ENCODE results near the gene CCDC172. TPM values are rescaled to one million over a fixed set of nuclear protein-coding genes. Genes with fewer than 3 reads are reported as not detected.

The CCDC172 gene
- total and polyA plus RNA-seq, 2 experiments from 2014 or later = 4.6 to 17.6 TPM

DNA sequence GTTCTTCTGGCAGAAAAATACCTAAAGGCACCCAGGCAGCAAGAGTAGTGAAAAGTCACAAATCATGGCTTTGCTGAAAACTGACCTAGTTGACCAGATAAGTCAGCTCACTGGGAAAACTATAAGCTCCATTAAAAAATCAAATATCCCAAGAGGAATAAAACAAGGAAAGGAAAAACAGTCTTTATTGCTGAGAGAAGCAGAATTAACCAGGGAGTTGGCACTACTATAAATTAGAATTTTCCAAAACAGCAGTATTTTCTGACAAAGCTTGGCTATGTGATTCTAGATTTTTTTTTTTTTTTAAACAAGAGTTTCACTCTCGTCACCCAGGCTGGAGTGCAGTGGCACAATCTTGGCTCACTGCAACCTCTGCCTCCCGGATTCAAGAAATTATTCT lies 12.6 kb downstream of the CCDC172 start:
- TF ChIP-seq, protein P1, sequence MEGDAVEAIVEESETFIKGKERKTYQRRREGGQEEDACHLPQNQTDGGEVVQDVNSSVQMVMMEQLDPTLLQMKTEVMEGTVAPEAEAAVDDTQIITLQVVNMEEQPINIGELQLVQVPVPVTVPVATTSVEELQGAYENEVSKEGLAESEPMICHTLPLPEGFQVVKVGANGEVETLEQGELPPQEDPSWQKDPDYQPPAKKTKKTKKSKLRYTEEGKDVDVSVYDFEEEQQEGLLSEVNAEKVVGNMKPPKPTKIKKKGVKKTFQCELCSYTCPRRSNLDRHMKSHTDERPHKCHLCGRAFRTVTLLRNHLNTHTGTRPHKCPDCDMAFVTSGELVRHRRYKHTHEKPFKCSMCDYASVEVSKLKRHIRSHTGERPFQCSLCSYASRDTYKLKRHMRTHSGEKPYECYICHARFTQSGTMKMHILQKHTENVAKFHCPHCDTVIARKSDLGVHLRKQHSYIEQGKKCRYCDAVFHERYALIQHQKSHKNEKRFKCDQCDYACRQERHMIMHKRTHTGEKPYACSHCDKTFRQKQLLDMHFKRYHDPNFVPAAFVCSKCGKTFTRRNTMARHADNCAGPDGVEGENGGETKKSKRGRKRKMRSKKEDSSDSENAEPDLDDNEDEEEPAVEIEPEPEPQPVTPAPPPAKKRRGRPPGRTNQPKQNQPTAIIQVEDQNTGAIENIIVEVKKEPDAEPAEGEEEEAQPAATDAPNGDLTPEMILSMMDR (conservative IDR thresholded peaks at IDR 0.05; ENCODE audit: low read depth in 2 of 2) = no peak
- TF ChIP-seq, protein P2, sequence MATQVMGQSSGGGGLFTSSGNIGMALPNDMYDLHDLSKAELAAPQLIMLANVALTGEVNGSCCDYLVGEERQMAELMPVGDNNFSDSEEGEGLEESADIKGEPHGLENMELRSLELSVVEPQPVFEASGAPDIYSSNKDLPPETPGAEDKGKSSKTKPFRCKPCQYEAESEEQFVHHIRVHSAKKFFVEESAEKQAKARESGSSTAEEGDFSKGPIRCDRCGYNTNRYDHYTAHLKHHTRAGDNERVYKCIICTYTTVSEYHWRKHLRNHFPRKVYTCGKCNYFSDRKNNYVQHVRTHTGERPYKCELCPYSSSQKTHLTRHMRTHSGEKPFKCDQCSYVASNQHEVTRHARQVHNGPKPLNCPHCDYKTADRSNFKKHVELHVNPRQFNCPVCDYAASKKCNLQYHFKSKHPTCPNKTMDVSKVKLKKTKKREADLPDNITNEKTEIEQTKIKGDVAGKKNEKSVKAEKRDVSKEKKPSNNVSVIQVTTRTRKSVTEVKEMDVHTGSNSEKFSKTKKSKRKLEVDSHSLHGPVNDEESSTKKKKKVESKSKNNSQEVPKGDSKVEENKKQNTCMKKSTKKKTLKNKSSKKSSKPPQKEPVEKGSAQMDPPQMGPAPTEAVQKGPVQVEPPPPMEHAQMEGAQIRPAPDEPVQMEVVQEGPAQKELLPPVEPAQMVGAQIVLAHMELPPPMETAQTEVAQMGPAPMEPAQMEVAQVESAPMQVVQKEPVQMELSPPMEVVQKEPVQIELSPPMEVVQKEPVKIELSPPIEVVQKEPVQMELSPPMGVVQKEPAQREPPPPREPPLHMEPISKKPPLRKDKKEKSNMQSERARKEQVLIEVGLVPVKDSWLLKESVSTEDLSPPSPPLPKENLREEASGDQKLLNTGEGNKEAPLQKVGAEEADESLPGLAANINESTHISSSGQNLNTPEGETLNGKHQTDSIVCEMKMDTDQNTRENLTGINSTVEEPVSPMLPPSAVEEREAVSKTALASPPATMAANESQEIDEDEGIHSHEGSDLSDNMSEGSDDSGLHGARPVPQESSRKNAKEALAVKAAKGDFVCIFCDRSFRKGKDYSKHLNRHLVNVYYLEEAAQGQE (IDR thresholded peaks at IDR 0.05; ENCODE audit: unreplicated experiment) = no peak
- TF ChIP-seq CREB1 (CRISPR knock-in tag; IDR thresholded peaks at IDR 0.05; ENCODE audit: low read depth) = no peak
- TF ChIP-seq STAT1 (IDR thresholded peaks at IDR 0.05; ENCODE audit: unreplicated experiment) = no peak
- TF ChIP-seq JUNB (IDR thresholded peaks at IDR 0.05; ENCODE audit: unreplicated experiment) = no peak
- TF ChIP-seq NANOG (IDR thresholded peaks at IDR 0.05; ENCODE audit: borderline replicate concordance) = no peak
- no peak for TF ChIP-seq ZNF114 (CRISPR knock-in tag; IDR thresholded peaks at IDR 0.05)
- Histone ChIP-seq H3K79me2 (replicated peaks; ENCODE audit: insufficient read depth) (no peaks in the 10 kb centered on the region), H3K36me3 (ENCODE audit: insufficient read depth) (no peaks in the 10 kb centered on the region), H2AFZ (no peak overlapping the region), H3K27me3 (ENCODE audit: insufficient read depth) (no peaks in the 10 kb centered on the region), H3K4me3 (no peak overlapping the region), H3K4me1 (ENCODE audit: insufficient read depth) (no peaks in the 10 kb centered on the region), H3K9me2 (ENCODE audit: insufficient read depth) (no peaks in the 10 kb centered on the region), H3K27ac (ENCODE audit: low read depth) (no peak overlapping the region), H3K4me2 (no peak overlapping the region), H3F3A (replicated peaks; ENCODE audit: low read depth) (no peaks in the 10 kb centered on the region), H4K20me1 (replicated peaks; ENCODE audit: insufficient read depth) (no peaks in the 10 kb centered on the region)
- DNase-seq (ENCODE audit: low spot score) (no peak), ATAC-seq (no peak)
- Mint-ChIP-seq H3K4me3 (no peak overlapping the region), H3K27ac (peak overlapping the region; percentile 44; the same call in 1 of the 2 replicates), H3K4me1 (peaks cover 3% of the 10 kb centered on the region; the same call in 2 of the 3 replicates), H3K36me3 (ENCODE audit: low read depth) (no peaks in the 10 kb centered on the region), H3K27me3 (ENCODE audit: insufficient read depth, low read depth, poor library complexity) (no peaks in the 10 kb centered on the region), H3K9me3 (no peaks in the 10 kb centered on the region)

DNA sequence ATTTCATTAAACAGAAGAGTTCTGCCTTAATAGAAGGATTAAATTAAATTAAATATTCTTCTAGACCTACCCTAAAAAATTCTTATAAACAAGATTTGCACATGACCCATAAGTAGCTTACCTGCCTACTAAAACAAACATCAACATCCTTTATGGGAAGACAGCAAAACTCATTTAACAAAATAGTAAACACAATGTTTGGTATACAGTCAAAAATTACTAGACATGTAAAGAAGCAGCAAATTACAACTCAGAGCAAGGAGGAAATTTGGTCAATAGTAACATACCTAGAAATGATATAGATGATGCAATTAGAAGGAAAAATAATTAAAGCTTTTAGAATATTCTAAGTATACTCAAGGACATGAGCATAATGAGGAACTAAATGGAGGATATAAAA lies 27.9 kb downstream of the CCDC172 start:
- no peaks in the 10 kb centered on the region for H4K20me1 ChIP-seq (replicated peaks; ENCODE audit: insufficient read depth)
- ATAC-seq (no peak), DNase-seq (ENCODE audit: low spot score) (no peak)
- H3K27me3 ChIP-seq (ENCODE audit: insufficient read depth) = no peaks in the 10 kb centered on the region
- no peaks in the 10 kb centered on the region for H3K27me3 Mint-ChIP-seq (ENCODE audit: insufficient read depth, low read depth, poor library complexity)
- H2AFZ ChIP-seq = no peak overlapping the region
- no peaks in the 10 kb centered on the region for H3F3A ChIP-seq (replicated peaks; ENCODE audit: low read depth)
- H3K36me3 Mint-ChIP-seq (ENCODE audit: low read depth) = peaks cover 9% of the 10 kb centered on the region; the same call in 2 of the 3 replicates
- H3K9me2 ChIP-seq (ENCODE audit: insufficient read depth) = no peaks in the 10 kb centered on the region
- H3K79me2 ChIP-seq (replicated peaks; ENCODE audit: insufficient read depth) = no peaks in the 10 kb centered on the region
- no peak overlapping the region for H3K27ac ChIP-seq (ENCODE audit: low read depth)
- peaks cover 13% of the 10 kb centered on the region for H3K4me1 Mint-ChIP-seq
- no peaks in the 10 kb centered on the region for H3K36me3 ChIP-seq (ENCODE audit: insufficient read depth)
- no peak overlapping the region for H3K27ac Mint-ChIP-seq
- H3K4me1 ChIP-seq (ENCODE audit: insufficient read depth) = peaks cover 6% of the 10 kb centered on the region
- H3K4me3 ChIP-seq = no peak overlapping the region
- no peak overlapping the region for H3K4me2 ChIP-seq
- peaks cover 3% of the 10 kb centered on the region; the same call in 1 of the 3 replicates for H3K9me3 Mint-ChIP-seq
- no peak overlapping the region for H3K4me3 Mint-ChIP-seq
- TF ChIP-seq EZH2phosphoT487 (IDR thresholded peaks at IDR 0.05; ENCODE audit: unreplicated experiment) = no peak
- TF ChIP-seq ZNF114 (CRISPR knock-in tag; IDR thresholded peaks at IDR 0.05) = no peak
- no peak for TF ChIP-seq CREB1 (CRISPR knock-in tag; IDR thresholded peaks at IDR 0.05; ENCODE audit: low read depth)
- TF ChIP-seq, protein P2 (IDR thresholded peaks at IDR 0.05; ENCODE audit: unreplicated experiment) = no peak

Measured in GM23338 (cell line).